Measurements from ENCODE around the gene RALGPS2.

DNA sequence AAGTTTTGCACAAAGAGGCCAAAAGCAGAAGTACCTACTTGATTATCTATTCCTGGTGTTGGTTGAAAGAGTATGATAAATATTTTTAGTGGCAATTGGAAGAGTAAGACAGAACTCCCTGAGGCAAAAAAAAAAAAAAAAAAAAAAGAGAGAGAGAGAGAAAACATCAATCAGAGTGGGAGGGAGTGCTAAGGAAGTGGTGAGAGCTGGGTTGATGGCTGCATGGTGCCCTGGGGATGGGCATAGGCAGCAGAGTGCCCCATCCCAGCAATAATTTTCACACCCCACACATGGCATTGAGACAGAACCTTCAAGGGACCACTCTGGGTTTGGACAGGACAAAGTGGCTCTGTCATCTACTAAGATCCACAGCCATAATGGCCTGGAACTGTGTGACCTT, 241.3 kb downstream of the RALGPS2 start:
- TF ChIP-seq, protein P1, sequence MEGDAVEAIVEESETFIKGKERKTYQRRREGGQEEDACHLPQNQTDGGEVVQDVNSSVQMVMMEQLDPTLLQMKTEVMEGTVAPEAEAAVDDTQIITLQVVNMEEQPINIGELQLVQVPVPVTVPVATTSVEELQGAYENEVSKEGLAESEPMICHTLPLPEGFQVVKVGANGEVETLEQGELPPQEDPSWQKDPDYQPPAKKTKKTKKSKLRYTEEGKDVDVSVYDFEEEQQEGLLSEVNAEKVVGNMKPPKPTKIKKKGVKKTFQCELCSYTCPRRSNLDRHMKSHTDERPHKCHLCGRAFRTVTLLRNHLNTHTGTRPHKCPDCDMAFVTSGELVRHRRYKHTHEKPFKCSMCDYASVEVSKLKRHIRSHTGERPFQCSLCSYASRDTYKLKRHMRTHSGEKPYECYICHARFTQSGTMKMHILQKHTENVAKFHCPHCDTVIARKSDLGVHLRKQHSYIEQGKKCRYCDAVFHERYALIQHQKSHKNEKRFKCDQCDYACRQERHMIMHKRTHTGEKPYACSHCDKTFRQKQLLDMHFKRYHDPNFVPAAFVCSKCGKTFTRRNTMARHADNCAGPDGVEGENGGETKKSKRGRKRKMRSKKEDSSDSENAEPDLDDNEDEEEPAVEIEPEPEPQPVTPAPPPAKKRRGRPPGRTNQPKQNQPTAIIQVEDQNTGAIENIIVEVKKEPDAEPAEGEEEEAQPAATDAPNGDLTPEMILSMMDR (tag by site-specific recombination; IDR thresholded peaks at IDR 0.05), result no peak
- no peak for TF ChIP-seq ZNF112 (tag by site-specific recombination; IDR thresholded peaks at IDR 0.05)
- TF ChIP-seq ZNF239 (tag by site-specific recombination; IDR thresholded peaks at IDR 0.05), result no peak

Measured in HEK293 (cell line).